GM12878 (cell line): Measurements from ENCODE around the gene ATF6B. TPM values are rescaled to one million over a fixed set of nuclear protein-coding genes. Genes with fewer than 3 reads are reported as not detected.

Experiments used
- ATAC-seq: fragments of 200-7000 bp; cut with Tn5 transposase; 3 replicates; pipeline ENCODE4 v1.9.1; 2020; ENCODE audit warnings: mild to moderate bottlenecking, moderate library complexity
- BruUV-seq: library from RNA; stranded (reverse); fragments of 400-500 nt; replicated peaks from 2 replicates; lab custom pipeline; 2021; lab: Mats Ljungman, UMichigan
- CTCF ChIA-PET: fragments of 300-600 bp; sonication (Branson Sonifier 250); formaldehyde crosslinking; extraction: SDS; loops from one replicate; lab custom pipeline; 2021; ENCODE audit warnings: inconsistent platforms; lab: Yijun Ruan, JAX
- POLR2A ChIA-PET: fragments of 350-600 bp; formaldehyde crosslinking; extraction: SDS; loops from one replicate; lab custom pipeline; 2021; ENCODE audit warnings: inconsistent platforms; lab: Charles Lee
- RAD21 ChIA-PET: fragments of 300-600 bp; sonication (Branson Sonifier 250); formaldehyde crosslinking; loops from one replicate; lab custom pipeline; 2023; ENCODE audit warnings: antibody characterized with exemption; ENCODE audit not compliant: unreplicated experiment; lab: Charles Lee
- SMC1A ChIA-PET: fragments of 300-600 bp; sonication (Branson Sonifier 250); formaldehyde crosslinking; loops from one replicate; lab custom pipeline; 2023; ENCODE audit not compliant: unreplicated experiment, uncharacterized antibody; lab: Charles Lee
- DNase-seq: peaks from one replicate; pipeline ENCODE4 v3.0.0-alpha.2; 2011; ENCODE audit warnings: low read depth, low spot score
- FAIRE-seq: peaks from 3 replicates; lab custom pipeline; 2011; peaks lifted over from hg19 to GRCh38; lab: Jason Lieb, UNC
- H2AFZ ChIP-seq: 2 replicates; pipeline ENCODE4 v1.6.0; 2011; ENCODE audit warnings: low read depth, low read length, control low read depth; ENCODE audit not compliant: control insufficient read depth
- H3K27ac ChIP-seq: 2 replicates; pipeline ENCODE4 v1.5.1; 2011; ENCODE audit warnings: control low read depth; ENCODE audit not compliant: control insufficient read depth, insufficient read depth
- H3K27me3 ChIP-seq, 2 experiments: replicated peaks in 1 of 2; 2 replicates each; pipeline versions ENCODE4 v1.6.0 to v1.6.1; 2011; ENCODE audit warnings: low read length in 1 of 2; ENCODE audit not compliant: control insufficient read depth in 2 of 2, insufficient read depth in 2 of 2
- H3K36me3 ChIP-seq, 2 experiments: 2 replicates each; pipeline ENCODE4 v1.5.1; 2011; ENCODE audit warnings: low read length in 1 of 2; ENCODE audit not compliant: control insufficient read depth in 2 of 2, insufficient read depth in 2 of 2
- H3K4me1 ChIP-seq: 2 replicates; pipeline ENCODE4 v1.6.1; 2011; ENCODE audit warnings: mild to moderate bottlenecking, low read length, moderate library complexity, mixed read lengths; ENCODE audit not compliant: control insufficient read depth, insufficient read depth
- H3K4me2 ChIP-seq: 2 replicates; pipeline ENCODE4 v1.6.0; 2011; ENCODE audit warnings: control low read depth; ENCODE audit not compliant: control insufficient read depth, insufficient read depth
- H3K4me3 ChIP-seq: fragments of 200-600 bp; sonication (generic); 2 replicates; pipeline ENCODE4 v1.5.1; 2016
- H3K79me2 ChIP-seq: 2 replicates; pipeline ENCODE4 v1.6.0; 2011; ENCODE audit warnings: low read length; ENCODE audit not compliant: control insufficient read depth, insufficient read depth
- H3K9ac ChIP-seq: 2 replicates; pipeline ENCODE4 v1.8.0; 2011; ENCODE audit warnings: low read length, control low read depth, mixed read lengths; ENCODE audit not compliant: control insufficient read depth, insufficient read depth
- H3K9me3 ChIP-seq: replicated peaks from 3 replicates; pipeline ENCODE4 v1.5.1; 2011; ENCODE audit warnings: mild to moderate bottlenecking, low read length; ENCODE audit not compliant: control insufficient read depth, insufficient read depth
- H4K20me1 ChIP-seq: 2 replicates; pipeline ENCODE4 v1.6.0; 2011; ENCODE audit not compliant: control insufficient read depth, insufficient read depth
- CBX3 ChIP-seq: fragments of 200-600 bp; sonication (generic); IDR thresholded peaks from 2 replicates; pipeline ENCODE4 v1.6.1; 2016; ENCODE audit warnings: low read depth, borderline replicate concordance
- DPF2 ChIP-seq: fragments of 450-650 bp; IDR thresholded peaks from 2 replicates; pipeline ENCODE4 v1.6.1; 2017; ENCODE audit warnings: mild to moderate bottlenecking
- FOXK2 ChIP-seq: fragments of 450-650 bp; IDR thresholded peaks from 2 replicates; pipeline ENCODE4 v1.6.1; 2017; ENCODE audit warnings: mild to moderate bottlenecking, moderate library complexity
- MEF2A ChIP-seq: IDR thresholded peaks from 2 replicates; pipeline ENCODE4 v1.6.1; 2011; ENCODE audit warnings: low read depth, mild to moderate bottlenecking, low read length, moderate library complexity; ENCODE audit not compliant: insufficient read depth
- MTA3 ChIP-seq: IDR thresholded peaks from 2 replicates; pipeline ENCODE4 v1.6.1; 2012; ENCODE audit warnings: low read length, inconsistent platforms, borderline replicate concordance
- MXI1 ChIP-seq: fragments of 150-350 bp; IDR thresholded peaks from 2 replicates; pipeline ENCODE4 v1.6.1; 2011; ENCODE audit warnings: low read depth, mild to moderate bottlenecking, inconsistent platforms, low read length, improper control_type of control experiment
- PAX8 ChIP-seq: fragments of 450-650 bp; IDR thresholded peaks from 2 replicates; pipeline ENCODE4 v1.6.1; 2017; ENCODE audit warnings: mild to moderate bottlenecking, moderate library complexity
- RBBP5 ChIP-seq: fragments of 200-600 bp; sonication (generic); conservative IDR thresholded peaks from 2 replicates; pipeline ENCODE4 v1.6.1; 2016
- SMAD1 ChIP-seq: fragments of 450-650 bp; IDR thresholded peaks from 2 replicates; pipeline ENCODE4 v1.6.1; 2018; ENCODE audit warnings: mild to moderate bottlenecking, low read depth; ENCODE audit not compliant: partially characterized antibody
- SMAD5 ChIP-seq: IDR thresholded peaks from 2 replicates; pipeline ENCODE4 v1.6.1; 2016; ENCODE audit warnings: antibody characterized with exemption, low read depth
- SREBF1 ChIP-seq: IDR thresholded peaks from 2 replicates; pipeline ENCODE4 v1.6.1; 2012; ENCODE audit warnings: mild to moderate bottlenecking, low read length
- SUZ12 ChIP-seq: fragments of 200-600 bp; sonication (generic); IDR thresholded peaks from one replicate; pipeline ENCODE4 v1.6.1; 2018; ENCODE audit warnings: antibody characterized with exemption, mild to moderate bottlenecking; ENCODE audit not compliant: unreplicated experiment
- ZBTB40 ChIP-seq: fragments of 450-650 bp; IDR thresholded peaks from 2 replicates; pipeline ENCODE4 v1.6.1; 2016; ENCODE audit warnings: mild to moderate bottlenecking, moderate library complexity, borderline replicate concordance
- WGBS: methylation state at CpG from one replicate; pipeline ENCODE4 v1.1.6; 2016; ENCODE audit warnings: low lambda C conversion rate; ENCODE audit not compliant: insufficient replicate concordance, insufficient coverage; ENCODE audit errors: missing lambda C conversion rate; 5-methylcytosine and 5-hydroxymethylcytosine counted together
- in situ Hi-C: fragments of 300-500 bp; cut with MboI; formaldehyde crosslinking; loops from 9 replicates; pipeline ENCODE4 v1.14.3; 2018; ENCODE audit warnings: mixed read lengths
- intact Hi-C: fragments of 100-400 bp; cut with micrococcal nuclease; formaldehyde crosslinking; loops from one replicate; pipeline ENCODE4 v1.14.2; 2022; ENCODE audit not compliant: unreplicated experiment
- polyA plus RNA-seq, 11 experiments: library from polyadenylated mRNA; depleted of rRNA in 4 of 11; unstranded in 6 of 11; stranded (reverse) in 5 of 11; fragments of >200 nt; fragmentation: Nextera tagmentation in 4 of 11; fragmentation: Illumina TruSeq in 1 of 11; extraction: Ambion mirVana in 4 of 11; extraction: Trizol in 1 of 11; gene quantifications; 1 replicate in 1 of 11; 2 replicates in 10 of 11; pipeline versions ENCODE4 v1.2.1 to v1.2.3, GENCODE V29; 2011 to 2016; ENCODE audit warnings: inconsistent platforms in 2 of 11, missing spikeins in 2 of 11, low read depth in 1 of 11
- total RNA-seq, 4 experiments: library from RNA; depleted of rRNA in 3 of 4; stranded (reverse); fragments of >200 nt in 3 of 4; fragmentation: Illumina TruSeq in 1 of 4; extraction: Trizol in 1 of 4; gene quantifications; 2 replicates each; pipeline versions ENCODE4 v1.2.1 to v1.2.3, GENCODE V29; 2013 to 2021

ATF6B gene
- total and polyA plus RNA-seq, 10 of the 15 experiments (the other 5 are each of a cell fraction or from before 2014, with no cell fraction given): 13.6 to 83.9 (median 44.0) TPM

GRCh38 chr6:32167761-32168262 is 39.8 kb upstream of the ATF6B start:
- Histone ChIP-seq H3K4me2 (no peak overlapping the region), H4K20me1 (no peaks in the 10 kb centered on the region; the same call in 1 of the 2 replicates), H3K27ac (no peak overlapping the region), H3K36me3 (peaks cover 0 to 3% of the 10 kb centered on the region in 2 experiments; a peak in 1 of 4 replicates), H3K9ac (no peak overlapping the region), H3K79me2 (no peaks in the 10 kb centered on the region), H3K4me1 (no peaks in the 10 kb centered on the region), H3K27me3 (no peaks in the 10 kb centered on the region), H2AFZ (no peak overlapping the region), H3K4me3 (no peak overlapping the region), H3K9me3 (no peaks in the 10 kb centered on the region)
- ATAC-seq (no peak), DNase-seq (no peak), FAIRE-seq (no peak)
- TF ChIP-seq SUZ12 (no peak), PAX8 (no peak), MEF2A (no peak), FOXK2 (no peak), SMAD1 (no peak), CBX3 (no peak), SREBF1 (no peak), MTA3 (no peak), DPF2 (no peak), ZBTB40 (no peak), SMAD5 (no peak), MXI1 (no peak), RBBP5 (no peak)
- ChIA-PET RAD21 (no interaction called here), SMC1A (no interaction called here), POLR2A (no interaction called here), CTCF (no interaction called here)
- intact Hi-C loops (no loop called here), in situ Hi-C loops (no loop called here)
- no TSS peak for BruUV-seq
- 94% methylated on average over 6 of the region's 6 CpGs for WGBS
